Dedifferentiated amniotic fluid mesenchymal stem cell (primary cell): ENCODE data around the gene KPNA1.
"Not testable (repeated sequence)": the region's sequence is repeated elsewhere in the genome, so short reads cannot be mapped to it uniquely, and the experiment has no call there.

Source experiments
- DNase-seq: peaks from one replicate; pipeline ENCODE4 v3.0.0-alpha.2; 2016; ENCODE audit errors: extremely low spot score

Gene KPNA1

GRCh38 chr3:122476532-122476931, 38.2 kb downstream of the KPNA1 start:
- no peak for DNase-seq

DNA sequence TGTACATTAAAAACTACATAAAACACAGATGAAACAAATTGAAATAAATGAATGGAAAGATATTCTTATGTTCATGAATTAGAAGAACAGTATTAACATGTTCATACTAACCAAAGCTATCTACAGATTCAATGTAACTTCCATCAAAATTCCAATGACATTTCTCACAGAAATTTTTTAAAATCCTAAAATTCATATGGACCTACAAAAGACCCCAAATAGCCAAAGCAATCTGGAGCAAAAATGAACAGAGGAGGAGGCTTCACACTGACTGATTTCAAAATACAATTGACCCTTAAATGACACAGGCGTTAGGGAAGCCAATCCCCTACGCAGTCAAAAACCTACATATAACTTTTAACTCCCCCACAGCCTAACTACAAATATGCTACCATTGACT, 39.4 kb downstream of the KPNA1 start:
- no peak for DNase-seq

DNA sequence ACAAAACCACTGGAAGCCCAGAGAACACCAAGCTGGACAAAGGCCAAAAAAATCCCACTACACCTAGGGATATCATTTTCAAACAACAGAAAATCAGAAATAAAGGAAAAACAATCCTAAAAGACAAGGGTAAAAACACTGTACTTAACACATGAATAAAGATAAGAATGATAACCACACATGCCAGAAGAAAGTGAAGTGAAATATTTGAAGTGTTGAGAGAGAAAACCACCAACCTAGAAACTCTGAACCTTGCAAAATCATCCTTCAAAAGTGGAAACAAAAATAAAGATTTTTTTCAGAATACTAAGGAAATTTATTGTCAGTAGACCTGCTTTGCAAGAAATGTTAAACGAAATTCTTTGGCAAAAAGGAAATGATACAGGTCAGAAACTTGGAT, 45.1 kb downstream of the KPNA1 start:
- DNase-seq, result no peak

- DNase-seq, result no peak
Observed at GRCh38 chr3:122468896-122469533, 45.7 kb downstream of the KPNA1 start.

DNA sequence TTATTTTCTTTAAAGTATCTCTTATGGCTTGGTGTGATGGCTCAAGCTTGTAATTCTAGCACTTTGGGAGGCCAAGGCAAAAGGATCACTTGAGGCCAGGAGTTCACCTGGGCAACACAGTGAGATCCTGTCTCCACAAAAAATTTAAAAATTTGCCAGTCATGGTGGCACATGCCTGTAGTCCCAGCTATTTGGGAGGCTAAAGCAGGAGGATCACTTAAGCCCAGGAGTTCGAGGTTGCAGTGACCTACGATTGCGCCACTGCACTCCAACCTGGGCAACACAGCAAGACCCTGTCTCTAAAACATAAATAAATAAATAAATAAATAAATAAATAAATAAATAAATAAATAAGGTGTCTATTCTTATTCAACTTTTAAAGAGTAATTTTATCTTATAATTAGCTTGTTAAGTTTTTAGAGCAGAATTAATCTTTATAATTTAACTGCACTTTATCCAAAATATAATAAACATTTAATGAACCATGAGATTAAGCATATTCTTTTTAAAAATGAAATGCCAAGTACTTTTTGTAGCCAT, 48.0 kb downstream of the KPNA1 start:
- no peak for DNase-seq

- DNase-seq, result no peak
Observed at GRCh38 chr3:122464659-122465058, 50.1 kb downstream of the KPNA1 start.

DNA sequence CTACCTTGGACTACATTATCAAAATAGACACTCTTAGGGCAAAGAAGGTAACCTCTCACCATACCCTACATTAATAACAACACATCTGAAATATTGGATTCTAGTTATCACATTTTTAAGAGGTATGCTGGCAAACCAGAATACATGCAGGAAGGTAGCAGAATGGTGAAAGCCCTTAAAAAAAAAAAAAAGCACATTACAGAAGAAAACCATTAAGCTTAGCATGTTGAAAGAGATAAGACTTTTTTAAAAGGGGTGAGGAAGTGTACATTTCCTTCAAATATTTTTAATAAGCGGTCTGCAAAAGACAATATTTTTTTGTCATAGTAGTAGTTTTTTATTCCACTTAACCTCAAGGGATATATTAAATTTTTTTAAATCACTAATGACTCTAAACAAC, 52.3 kb downstream of the KPNA1 start:
- no peak for DNase-seq

- DNase-seq, result no peak
Observed at GRCh38 chr3:122461806-122462205, 52.9 kb downstream of the KPNA1 start.

GRCh38 chr3:122458992-122459391, 55.7 kb downstream of the KPNA1 start:
- DNase-seq, result peak; percentile 51

DNA sequence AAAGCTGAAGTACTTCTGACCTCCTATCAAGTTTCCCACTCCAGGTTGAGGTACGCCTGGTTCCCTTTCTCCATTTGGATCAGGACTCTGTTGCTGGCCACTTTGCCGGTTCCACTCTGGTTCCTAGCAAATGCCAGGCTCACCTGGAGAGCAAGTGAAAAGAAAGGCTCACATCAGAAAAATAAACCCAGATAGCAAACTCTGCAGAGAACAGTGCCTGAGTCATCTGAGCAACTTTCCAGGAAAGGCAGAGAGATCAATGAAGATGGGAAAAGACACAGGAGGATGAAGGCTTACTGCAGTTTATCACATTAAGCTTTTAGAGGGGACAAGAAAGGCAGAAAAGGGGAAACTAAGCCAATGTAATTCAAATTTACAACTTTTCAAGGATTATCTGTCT, 57.0 kb downstream of the KPNA1 start:
- no peak for DNase-seq

DNA sequence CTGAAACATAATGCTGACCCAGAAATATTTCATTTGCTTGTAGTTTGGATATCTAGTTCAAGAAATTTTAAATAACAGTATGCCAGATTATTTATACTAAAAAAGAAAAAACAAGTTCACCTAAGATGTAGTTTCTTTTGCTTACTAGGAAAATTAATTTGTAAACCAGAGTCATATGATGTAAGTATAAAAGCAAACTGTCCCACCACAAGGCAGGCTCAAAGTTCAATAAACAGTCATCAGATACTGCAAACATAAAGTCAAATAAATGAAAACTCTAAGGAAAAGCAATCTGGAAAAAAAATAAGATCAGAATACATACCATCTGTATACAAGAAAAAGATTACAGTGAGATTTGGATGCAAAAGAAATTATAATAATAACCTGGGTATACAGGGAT, 58.7 kb downstream of the KPNA1 start:
- DNase-seq, result no peak

DNA sequence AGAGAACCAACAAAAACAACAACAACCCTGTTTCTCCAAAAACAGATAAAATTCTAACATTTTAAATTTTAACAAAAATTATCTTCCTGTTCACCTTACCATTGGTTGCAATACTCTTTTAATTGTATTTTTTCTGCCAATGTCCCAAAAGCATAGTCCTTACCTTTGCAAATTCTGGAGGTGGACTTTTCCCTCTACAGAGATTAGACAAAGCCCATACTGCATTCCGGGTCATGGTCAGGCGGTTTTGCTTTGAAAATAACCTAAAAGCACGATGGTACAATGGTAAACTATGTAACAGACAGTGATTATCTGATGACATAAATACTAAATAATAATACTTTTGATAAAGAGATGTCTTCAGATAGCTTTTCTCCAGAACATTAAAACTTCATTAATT, 63.4 kb downstream of the KPNA1 start:
- DNase-seq, result no peak

- DNase-seq, result not testable (repeated sequence)
Observed at GRCh38 chr3:122448218-122448617, 66.5 kb downstream of the KPNA1 start.

GRCh38 chr3:122444491-122444887, 70.2 kb downstream of the KPNA1 start:
- DNase-seq, result not testable (repeated sequence)

GRCh38 chr3:122443762-122444490, 70.8 kb downstream of the KPNA1 start:
- DNase-seq, result not testable (repeated sequence)

DNA sequence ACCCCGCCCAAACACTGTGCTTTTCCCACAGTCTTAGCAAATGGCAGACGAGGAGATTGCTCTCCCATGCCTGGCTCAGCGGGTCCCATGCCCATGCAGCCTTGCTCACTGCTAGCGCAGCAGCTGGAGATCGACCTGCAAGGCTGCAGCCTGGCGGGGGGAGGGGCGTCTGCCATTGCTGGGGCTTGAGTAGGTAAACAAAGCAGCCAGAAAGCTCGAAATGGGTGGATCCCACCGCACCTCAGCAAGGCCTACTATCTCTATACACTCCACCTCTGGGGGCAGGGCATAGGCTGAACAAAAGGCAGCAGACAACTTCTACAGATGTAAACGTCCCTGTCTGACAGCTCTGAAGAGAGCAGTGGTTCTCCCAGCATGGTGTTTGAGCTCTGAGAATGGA, 71.6 kb downstream of the KPNA1 start:
- no peak for DNase-seq

GRCh38 chr3:122435950-122436349, 78.8 kb downstream of the KPNA1 start:
- DNase-seq, result no peak

DNA sequence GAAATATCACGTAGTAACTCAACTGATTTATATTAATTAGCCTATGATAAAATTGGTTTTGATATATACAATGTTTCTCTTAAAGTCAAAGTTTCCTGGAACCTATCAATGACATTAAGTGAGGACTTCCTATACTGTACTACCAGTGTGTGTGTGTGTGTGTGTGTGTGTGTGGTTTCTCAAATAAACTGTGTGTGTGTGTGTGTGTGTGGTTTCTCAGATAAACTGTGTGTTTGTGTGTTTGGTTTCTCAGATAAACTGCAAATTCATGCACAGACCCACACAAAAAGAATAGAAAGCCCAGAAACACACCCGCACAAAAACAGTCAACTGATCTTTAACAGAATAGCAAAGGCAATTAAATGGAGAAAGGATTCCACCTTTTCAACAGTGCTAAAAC, 84.4 kb downstream of the KPNA1 start:
- no peak for DNase-seq

GRCh38 chr3:122427857-122428471, 86.8 kb downstream of the KPNA1 start:
- no peak for DNase-seq

GRCh38 chr3:122421836-122422235, 92.9 kb downstream of the KPNA1 start:
- DNase-seq, result no peak

DNA sequence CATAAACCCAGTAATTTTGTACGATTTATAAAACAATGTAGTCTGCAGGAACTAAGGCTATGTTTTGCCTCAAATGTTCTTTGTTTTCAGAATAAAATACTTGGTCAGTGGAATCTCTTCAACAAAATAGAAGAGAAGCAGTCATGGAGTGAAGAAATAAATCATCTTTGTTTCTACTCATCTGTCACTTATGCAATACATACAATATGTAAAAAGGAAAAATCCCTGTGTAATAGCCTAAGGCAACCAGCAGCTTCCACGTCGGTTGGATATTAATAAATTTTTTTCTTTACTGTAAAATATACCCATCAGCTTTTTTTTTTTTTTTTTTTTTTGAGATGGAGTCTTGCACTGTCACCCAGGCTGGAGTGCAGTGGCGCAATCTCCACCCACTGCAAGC, 93.6 kb downstream of the KPNA1 start:
- no peak for DNase-seq

DNA sequence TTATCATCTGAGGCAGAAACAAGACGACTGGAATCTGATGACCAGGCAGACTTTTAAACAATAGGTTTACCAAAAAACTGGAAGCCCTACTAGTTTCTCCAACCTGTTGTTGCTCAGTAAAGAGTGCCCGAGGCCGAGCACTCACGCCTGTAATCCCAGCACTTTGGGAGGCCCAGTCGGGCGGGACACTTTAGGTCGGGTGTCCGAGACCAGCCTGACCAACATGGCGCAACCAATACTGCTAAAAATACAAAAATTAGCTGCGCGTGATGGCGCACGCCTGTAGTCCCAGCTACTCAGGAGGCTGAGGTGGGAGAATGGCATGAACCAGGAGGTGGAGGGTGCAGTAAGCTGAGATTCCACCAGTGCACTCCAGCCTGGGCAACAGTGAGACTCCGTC, 97.8 kb downstream of the KPNA1 start:
- no peak for DNase-seq
